HG03064 (cell line): ENCODE measurements around the gene CCDC14.
A peak's percentile ranks its signal among the peaks of the same experiment; 100 is the strongest.
"Not testable (repeated sequence)": the region's sequence is repeated elsewhere in the genome, so short reads cannot be mapped to it uniquely, and the experiment has no call there.

Source experiments
- ATAC-seq: cut with Tn5 transposase; IDR thresholded peaks from one replicate; pipeline ENCODE4 v1.9.1; 2021; ENCODE audit warnings: low read depth; ENCODE audit not compliant: unreplicated experiment

Gene CCDC14

DNA sequence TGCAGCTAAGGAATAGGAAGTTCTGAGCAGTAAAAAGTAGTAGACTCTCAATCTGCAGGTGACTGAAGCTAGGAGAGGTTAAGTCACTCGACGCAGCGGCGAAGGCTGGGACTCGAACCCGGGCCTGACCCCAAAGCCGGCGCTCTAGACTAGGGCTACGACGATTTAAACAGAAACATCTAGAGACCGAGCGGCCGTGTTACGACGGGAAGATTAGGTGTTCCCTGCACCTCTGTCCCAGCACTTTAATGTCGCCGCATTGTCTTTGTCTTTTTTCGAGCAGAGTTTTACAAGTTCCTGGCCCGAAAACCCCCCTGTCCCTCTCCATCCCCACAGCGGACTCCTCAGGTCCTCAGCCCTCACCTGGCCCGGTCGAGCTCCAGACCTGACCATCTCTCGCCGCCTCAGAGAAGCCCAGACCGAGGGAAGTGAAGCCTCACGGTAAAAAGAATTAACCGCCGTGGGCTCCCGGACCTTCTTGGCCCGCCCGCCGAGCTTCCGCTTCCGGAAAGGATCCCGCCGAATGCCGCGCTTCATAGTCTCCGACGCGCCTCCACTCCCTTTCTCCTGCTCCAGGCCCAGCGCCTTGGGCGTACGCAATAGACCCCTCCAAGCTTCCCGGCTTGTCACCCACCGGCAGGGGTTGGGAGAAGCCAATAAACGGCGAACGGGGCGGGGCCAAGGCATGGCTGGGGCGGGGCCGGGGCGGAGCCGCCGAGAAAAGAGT, at the start of gene CCDC14:
Gene CCDC14, minus strand, starts transcription at position 449 of the 727 bp plus-strand sequence. Its CDS starts 56 bp downstream, at position 393.
- ATAC-seq, result peak; percentile 66

GRCh38 chr3:124008321-124008720, 47.3 kb upstream of the CCDC14 start:
- not testable (repeated sequence) for ATAC-seq

- no peak for ATAC-seq
These were observed 46.2 kb upstream of the CCDC14 start for GRCh38 chr3:124007186-124007585.

- ATAC-seq, result not testable (repeated sequence)
These were observed 41.5 kb upstream of the CCDC14 start for GRCh38 chr3:124002405-124003079.

DNA sequence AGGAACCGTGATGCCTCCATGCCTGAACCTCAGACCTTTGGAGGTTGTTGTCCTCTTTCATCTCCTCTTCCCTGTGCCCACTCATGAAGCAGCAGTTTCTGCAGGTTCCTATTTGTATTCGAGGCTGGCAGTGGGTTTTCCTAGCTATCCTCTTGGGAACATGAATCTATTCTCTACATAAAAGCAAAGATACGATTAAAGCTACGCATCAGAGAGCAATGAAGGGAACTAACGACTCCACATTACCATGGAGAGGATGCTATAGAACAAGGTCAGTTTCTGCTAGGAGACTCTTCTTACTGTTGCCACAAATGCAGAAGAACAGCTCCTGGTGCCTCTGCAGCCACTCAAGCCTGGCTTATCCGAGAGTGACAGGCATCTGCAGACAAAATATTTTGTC, 40.3 kb upstream of the CCDC14 start:
- ATAC-seq, result not testable (repeated sequence)

DNA sequence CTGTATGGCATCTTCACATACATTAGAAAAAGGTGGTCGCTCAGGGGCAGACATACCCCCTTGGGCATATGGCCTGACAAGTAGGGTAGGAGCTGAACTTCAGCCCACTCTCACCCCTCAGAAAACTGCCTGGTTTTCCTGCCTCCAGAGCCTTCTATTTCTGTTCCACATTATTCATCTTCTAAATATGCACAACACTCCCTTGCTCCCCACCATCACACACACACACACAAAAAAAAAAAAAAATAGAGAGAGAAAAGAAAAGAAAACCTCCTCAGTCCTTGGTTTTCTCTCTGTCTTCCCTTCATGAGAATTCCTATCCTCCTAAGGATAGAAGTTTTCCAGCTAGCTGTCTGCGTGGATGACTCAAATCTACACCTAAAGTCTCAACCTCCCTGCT, 36.5 kb upstream of the CCDC14 start:
- no peak for ATAC-seq

DNA sequence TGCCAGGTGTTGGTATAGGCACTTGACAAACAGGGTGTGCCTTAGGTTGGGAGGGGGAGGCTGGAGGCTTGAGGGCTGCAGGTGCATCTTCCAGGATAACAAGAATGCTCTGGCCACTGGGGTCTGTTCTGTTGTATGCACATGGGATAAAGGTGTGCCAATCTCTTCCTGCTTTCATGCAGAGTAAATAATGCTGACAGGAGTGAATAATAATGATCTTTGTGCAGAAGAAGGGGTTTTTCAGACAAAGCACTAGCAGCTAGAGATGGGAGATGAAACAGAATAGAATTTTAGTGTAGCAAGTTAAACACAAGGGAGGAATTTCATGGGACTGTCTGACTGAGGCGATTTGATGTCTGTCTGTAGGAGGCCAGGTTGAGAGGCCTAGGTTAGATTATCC, 32.8 kb upstream of the CCDC14 start:
- no peak for ATAC-seq

GRCh38 chr3:123991730-123992588, 30.9 kb upstream of the CCDC14 start, which contains the start of gene ROPN1:
Gene ROPN1, minus strand, starts transcription at chr3:123992124. Its CDS starts 11,643 bp downstream, at chr3:123980481.
- ATAC-seq, result not testable (repeated sequence)

- no peak for ATAC-seq
These were observed 25.4 kb upstream of the CCDC14 start for GRCh38 chr3:123986427-123986826.

- no peak for ATAC-seq
These were observed 23.9 kb upstream of the CCDC14 start for GRCh38 chr3:123984957-123985356.

DNA sequence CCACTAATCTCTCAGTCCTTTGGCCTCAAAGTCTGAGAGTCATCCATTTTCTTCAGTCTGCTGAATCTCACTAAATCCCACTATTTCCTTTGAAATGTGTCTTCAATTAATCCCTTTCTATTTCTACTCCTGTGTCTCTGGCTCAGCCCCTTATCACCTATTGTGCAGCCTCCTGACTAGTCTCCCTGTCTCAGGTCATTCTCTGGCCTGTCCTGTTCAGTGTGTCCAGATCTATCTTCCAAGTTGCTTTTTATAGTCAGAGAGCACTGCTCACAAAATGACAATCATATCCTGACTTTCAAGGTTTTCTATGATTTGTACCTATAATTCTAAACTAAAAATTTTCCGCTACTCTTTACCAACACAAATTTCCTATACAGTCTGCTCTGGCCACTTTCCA, 23.3 kb upstream of the CCDC14 start:
- no peak for ATAC-seq

DNA sequence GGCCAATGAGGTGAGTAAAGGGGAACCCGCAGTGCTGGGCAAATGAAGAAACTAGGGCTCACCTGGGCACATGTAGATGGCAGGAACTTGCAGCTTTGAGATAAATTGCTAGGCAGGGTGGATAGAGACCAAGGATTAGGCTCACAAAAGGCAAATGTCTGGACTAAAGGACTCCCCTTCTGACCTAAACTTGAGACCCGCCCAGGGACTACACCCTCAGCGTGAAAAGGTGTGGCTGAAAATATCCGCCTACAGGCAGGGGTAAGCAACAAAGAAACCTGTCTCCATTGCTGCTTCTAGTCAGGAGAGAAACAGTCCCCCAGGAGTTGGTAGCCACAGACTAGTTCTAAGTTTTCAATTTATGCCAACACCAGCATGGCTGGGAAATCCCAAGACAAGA, 20.3 kb upstream of the CCDC14 start:
- not testable (repeated sequence) for ATAC-seq

GRCh38 chr3:123980539-123980938, 19.5 kb upstream of the CCDC14 start:
- no peak for ATAC-seq

GRCh38 chr3:123979525-123980501, 18.8 kb upstream of the CCDC14 start:
- not testable (repeated sequence) for ATAC-seq

DNA sequence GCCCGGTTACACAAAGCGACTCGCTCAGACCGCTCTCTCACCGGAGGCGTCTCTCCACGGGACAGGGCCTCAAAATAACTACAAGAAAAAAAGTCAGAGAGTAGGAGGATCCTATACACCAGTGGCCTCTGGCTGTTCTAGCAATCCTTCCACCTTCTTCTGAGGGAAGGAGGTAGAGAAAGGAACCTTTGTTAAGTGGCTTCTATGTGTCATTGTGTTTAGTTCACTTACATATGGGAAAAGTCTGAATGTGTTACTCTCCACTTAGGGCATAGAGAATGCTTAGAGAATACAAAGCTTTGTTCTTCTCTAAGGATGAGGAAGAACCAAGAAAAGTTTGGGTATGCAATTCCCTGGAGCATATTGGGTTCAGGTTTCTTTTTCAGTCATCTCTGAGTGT, 15.9 kb upstream of the CCDC14 start:
- not testable (repeated sequence) for ATAC-seq

DNA sequence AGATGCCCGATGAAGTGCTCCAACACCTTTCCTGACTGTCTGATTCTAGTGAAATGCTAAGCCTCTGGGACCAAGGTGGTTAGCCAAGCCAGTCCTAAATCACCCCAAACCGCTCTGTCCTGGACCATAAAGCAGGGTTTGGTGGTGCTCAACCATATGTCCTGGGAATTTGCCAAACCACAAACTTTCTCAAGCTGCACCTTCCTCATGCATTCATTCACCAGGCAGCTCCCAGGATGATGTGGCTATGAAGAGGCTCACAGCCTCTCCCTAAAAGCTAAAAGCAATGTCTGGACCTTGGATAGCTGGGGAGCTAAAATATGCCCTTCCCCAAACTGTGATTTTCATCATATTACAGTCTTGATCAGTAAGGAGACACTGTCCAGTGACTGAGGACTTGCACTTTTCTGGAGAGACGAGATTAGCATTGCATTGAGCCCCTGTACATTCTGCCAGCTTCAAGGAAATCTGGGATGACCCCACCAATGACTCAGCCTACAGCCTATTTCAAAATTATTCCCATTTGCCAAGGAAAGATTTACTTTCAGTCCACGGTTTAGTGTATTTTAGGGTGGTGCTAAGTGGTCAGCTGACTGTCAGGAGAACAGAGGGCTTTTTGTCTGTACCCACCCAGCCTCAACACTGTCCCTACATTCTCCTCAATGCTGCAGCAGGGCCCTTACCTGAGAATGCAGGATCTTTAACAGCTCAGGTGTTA, 15.3 kb upstream of the CCDC14 start:
- not testable (repeated sequence) for ATAC-seq

DNA sequence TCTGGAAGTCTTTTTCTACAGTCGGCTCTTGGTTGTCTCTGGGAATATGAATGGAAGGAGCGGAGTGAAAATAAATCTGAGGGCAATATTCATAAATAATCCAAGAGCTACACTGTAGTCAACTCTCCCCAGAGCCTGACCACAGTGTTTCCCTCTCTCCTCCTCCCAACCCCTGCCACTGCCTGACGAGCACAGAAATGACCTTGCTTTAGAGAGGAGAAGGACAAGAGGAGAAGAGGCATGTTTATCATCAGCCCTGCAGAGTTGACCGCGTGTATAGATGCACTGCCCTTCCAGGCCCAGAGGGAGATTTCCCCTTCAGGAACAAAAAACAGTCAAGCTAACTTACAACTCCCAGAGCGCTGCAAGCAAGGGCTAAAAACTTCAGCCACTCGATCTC, 14.0 kb upstream of the CCDC14 start:
- not testable (repeated sequence) for ATAC-seq

DNA sequence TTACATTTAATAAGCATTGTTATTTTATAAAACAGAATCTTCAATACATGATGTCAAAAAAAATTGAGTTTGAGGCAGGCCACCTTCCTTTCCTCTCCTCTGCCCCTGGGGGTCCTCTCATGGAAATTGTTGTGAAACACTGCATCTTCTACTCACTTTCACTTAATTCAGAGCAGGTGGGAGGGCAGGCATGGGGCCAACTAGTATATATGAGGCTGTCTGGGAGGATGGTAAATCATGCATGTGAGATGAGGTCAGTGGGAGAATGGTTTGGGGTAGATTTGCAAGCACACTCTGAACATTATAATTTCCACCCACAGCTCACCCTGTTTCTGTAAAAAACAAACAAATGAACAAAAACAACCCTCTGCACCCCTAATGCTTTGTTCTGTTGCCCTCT, 10.4 kb upstream of the CCDC14 start:
- ATAC-seq, result no peak

DNA sequence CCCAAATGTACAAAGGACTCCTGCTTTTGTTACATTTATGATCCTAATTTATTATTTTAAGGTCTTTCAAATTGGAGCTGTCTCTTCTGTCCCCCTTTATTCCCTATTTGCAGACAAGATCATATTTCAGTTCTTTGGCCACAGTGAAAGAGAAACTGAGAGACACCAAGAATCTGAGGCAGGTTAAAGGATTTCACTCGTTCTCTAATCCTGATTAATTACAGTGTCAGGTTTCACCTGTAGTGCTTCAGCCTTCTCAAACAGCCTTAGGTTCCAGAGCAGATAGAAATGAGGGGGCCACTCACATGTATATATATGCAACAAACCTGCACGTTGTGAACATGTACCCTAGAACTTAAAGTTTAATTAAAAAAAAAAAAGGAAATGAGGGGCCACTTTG, 6.2 kb upstream of the CCDC14 start:
- not testable (repeated sequence) for ATAC-seq
